ENCODE data around the gene DAPP1.

The DAPP1 gene

GRCh38 chr4:99853190-99853589 is 36.6 kb downstream of the DAPP1 start:
- FAIRE-seq (no peak), DNase-seq (ENCODE audit: insufficient read length, low spot score) (no peak)
- TF ChIP-seq CTCF (IDR thresholded peaks at IDR 0.05; ENCODE audit: insufficient read depth, missing control alignments), result no peak

- DNase-seq (ENCODE audit: insufficient read length, low spot score) (no peak), FAIRE-seq (no peak)
- TF ChIP-seq CTCF (IDR thresholded peaks at IDR 0.05; ENCODE audit: insufficient read depth, missing control alignments), result no peak
These were observed 37.4 kb downstream of the DAPP1 start for GRCh38 chr4:99853999-99854398.

GRCh38 chr4:99855678-99856077 is 39.1 kb downstream of the DAPP1 start:
- FAIRE-seq, result no peak
- no peak for TF ChIP-seq CTCF (IDR thresholded peaks at IDR 0.05; ENCODE audit: insufficient read depth, missing control alignments)
- no peak for DNase-seq (ENCODE audit: insufficient read length, low spot score)

- FAIRE-seq (no peak), DNase-seq (ENCODE audit: insufficient read length, low spot score) (no peak)
These were observed 39.5 kb downstream of the DAPP1 start for GRCh38 chr4:99856166-99856565.

GRCh38 chr4:99857307-99857706 is 40.7 kb downstream of the DAPP1 start:
- DNase-seq (ENCODE audit: insufficient read length, low spot score), result no peak
- TF ChIP-seq CTCF (IDR thresholded peaks at IDR 0.05; ENCODE audit: insufficient read depth, missing control alignments), result no peak
- no peak for FAIRE-seq

More at GRCh38 chr4:99856166-99856565, 39.5 kb downstream of the DAPP1 start:
- TF ChIP-seq CTCF (IDR thresholded peaks at IDR 0.05; ENCODE audit: insufficient read depth, missing control alignments), result no peak

GRCh38 chr4:99859618-99860017 is 43.0 kb downstream of the DAPP1 start:
- no peak for DNase-seq (ENCODE audit: insufficient read length, low spot score)
- TF ChIP-seq CTCF (IDR thresholded peaks at IDR 0.05; ENCODE audit: insufficient read depth, missing control alignments), result no peak
- no peak for FAIRE-seq

- DNase-seq (ENCODE audit: insufficient read length, low spot score) (no peak), FAIRE-seq (no peak)
- TF ChIP-seq CTCF (IDR thresholded peaks at IDR 0.05; ENCODE audit: insufficient read depth, missing control alignments), result no peak
These were observed 43.9 kb downstream of the DAPP1 start for GRCh38 chr4:99860521-99860920.

Data from D721Med (cell line).